Measurements from ENCODE around the gene LMBR1. TPM values are rescaled to one million over a fixed set of nuclear protein-coding genes. Genes with fewer than 3 reads are reported as not detected.

LMBR1 gene
- total and polyA plus RNA-seq, 2 donors (not counting 3 experiments of a cell fraction or from before 2014, with no cell fraction given) = 14.0 to 72.9 TPM

DNA sequence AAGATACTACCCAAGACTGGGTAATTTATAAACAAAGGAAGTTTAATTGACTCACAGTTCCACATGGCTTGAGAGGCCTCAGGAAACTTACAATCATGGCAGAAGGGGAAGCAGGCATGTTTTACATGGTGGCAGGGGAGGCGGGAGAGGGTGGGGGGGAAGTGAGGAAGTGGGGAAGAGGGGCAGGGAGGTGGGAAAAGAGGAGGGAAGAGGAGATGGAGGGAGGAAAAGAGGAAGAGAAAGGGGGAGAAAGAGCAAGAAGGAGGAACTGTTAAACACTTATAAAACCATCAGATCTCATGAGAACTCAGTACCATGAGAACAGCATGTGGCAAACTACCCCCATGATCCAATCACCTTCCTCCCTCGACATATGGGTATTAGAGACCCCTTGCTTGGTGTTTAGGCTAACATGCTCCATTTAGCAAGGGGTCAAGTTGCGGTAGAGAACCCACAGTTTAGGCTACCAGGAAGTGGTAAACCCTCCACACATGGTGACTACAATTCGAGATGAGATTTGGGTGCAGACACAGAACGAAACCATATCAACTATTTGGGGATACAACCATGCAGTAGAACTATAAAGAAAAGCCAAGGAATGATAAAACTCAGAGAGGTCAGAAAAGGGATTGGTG lies 3.5 kb upstream of the LMBR1 start:
- FAIRE-seq = no peak
- ChIA-PET POLR2A (no interaction called here), CTCF (no interaction called here)
- TF ChIP-seq FOS (IDR thresholded peaks at IDR 0.05; ENCODE audit: borderline replicate concordance, insufficient read depth, low read length) (no peak), JUN (IDR thresholded peaks at IDR 0.05; ENCODE audit: borderline replicate concordance, insufficient read depth, insufficient read length, low read depth) (no peak), MYC (IDR thresholded peaks at IDR 0.05; ENCODE audit: low read depth, low read length) (no peak), EZH2 (IDR thresholded peaks at IDR 0.05; ENCODE audit: borderline replicate concordance, low read depth, low read length, severe bottlenecking) (no peak), CTCF (IDR thresholded peaks at IDR 0.05; ENCODE audit: extremely low read depth in 1 of 2, insufficient read depth in 1 of 2, low read depth in 1 of 2, low read length in 2 of 2) (no peak), POLR2A (IDR thresholded peaks at IDR 0.05; ENCODE audit: low read depth, low read length) (no peak), GATA2 (IDR thresholded peaks at IDR 0.05; ENCODE audit: insufficient read depth, insufficient read length, low read depth, low read length) (no peak), POLR2AphosphoS5 (IDR thresholded peaks at IDR 0.05; ENCODE audit: insufficient read depth, low read depth, low read length) (no peak)
- no peaks in the 10 kb centered on the region for H3K27me3 ChIP-seq (ENCODE audit: control insufficient read depth in 2 of 2, insufficient read depth in 2 of 2, low read length in 2 of 2)
- peaks cover 16% of the 10 kb centered on the region for H3K4me1 ChIP-seq (ENCODE audit: control insufficient read depth, extremely low read depth, insufficient read depth, low read length)
- BruUV-seq (replicated peaks) = no TSS peak
- H3K4me2 ChIP-seq (ENCODE audit: insufficient read depth, low read length) = no peak overlapping the region
- DNase-seq (ENCODE audit: low read depth, low spot score) = no peak
- H3K27ac ChIP-seq (ENCODE audit: insufficient read depth, low read depth, low read length) = no peak overlapping the region
- H3K79me2 ChIP-seq (ENCODE audit: control insufficient read depth, insufficient read depth, low read length) = peaks cover 9% of the 10 kb centered on the region
- H3K36me3 ChIP-seq (ENCODE audit: control insufficient read depth in 2 of 2, extremely low read depth in 1 of 2, insufficient read depth in 2 of 2, low read length in 2 of 2) = no peaks in the 10 kb centered on the region
- no peaks in the 10 kb centered on the region for H3K9me1 ChIP-seq (replicated peaks; ENCODE audit: control insufficient read depth, extremely low read depth, insufficient read depth, low read length)
- no peaks in the 10 kb centered on the region for H3K9me3 ChIP-seq (replicated peaks; ENCODE audit: control insufficient read depth, insufficient read depth, low read length)
- dilution Hi-C loops (cut with MboI; ENCODE audit: extremely low pct_ligation_motif_present, low sequenced_read_pairs) = no loop called here
- H4K20me1 ChIP-seq (replicated peaks; ENCODE audit: control insufficient read depth, extremely low read depth, insufficient read depth, low read length) = no peaks in the 10 kb centered on the region
- intact Hi-C loops (cut with micrococcal nuclease) = no loop called here
- H3K4me3 ChIP-seq (replicated peaks in 1 of 3; ENCODE audit: insufficient read depth in 1 of 3, low read depth in 1 of 3, low read length in 3 of 3) = no peak overlapping the region
- no peak overlapping the region for H3K9ac ChIP-seq (replicated peaks; ENCODE audit: extremely low read depth, insufficient read depth, low read length)
- H2AFZ ChIP-seq (ENCODE audit: low read depth, low read length) = no peak overlapping the region

Measured in endothelial cell of umbilical vein (primary cell).